Sigmoid colon (tissue), 4 donors: Measurements from ENCODE around the gene MORN1.

Experiments
- CTCF ChIP-seq, 4 experiments: fragments of 450-650 bp in 3 of 4; fragments of 200-600 bp in 1 of 4; IDR thresholded peaks; one replicate each; pipeline ENCODE4 v1.5.1; 2016 to 2019; ENCODE audit warnings: antibody characterized with exemption in 4 of 4, mild to moderate bottlenecking in 3 of 4, moderate library complexity in 2 of 4
- EP300 ChIP-seq, 4 donors: sonication (generic); formaldehyde crosslinking; IDR thresholded peaks; one replicate each; pipeline ENCODE4 v1.6.1; 2017; ENCODE audit warnings: antibody characterized with exemption in 4 of 4

- TF ChIP-seq CTCF (IDR thresholded peaks at IDR 0.05) = no peak
- TF ChIP-seq EP300 (IDR thresholded peaks at IDR 0.05) = no peak
Observed at GRCh38 chr1:2297246-2298011, 93.9 kb downstream of the MORN1 start.
